GM23338 (cell line): ENCODE results near the gene PIRT.

ENCODE experiments used
- CREB1 ChIP-seq: fragments of 250-450 bp; sonication (Bioruptor Pico); IDR thresholded peaks from 2 replicates; pipeline ENCODE4 v1.5.0; 2020; ENCODE audit warnings: low read depth, mild to moderate bottlenecking, moderate library complexity
- EZH2 ChIP-seq: fragments of 200-600 bp; sonication (generic); IDR thresholded peaks from one replicate; pipeline ENCODE4 v1.8.0; 2017; ENCODE audit warnings: antibody characterized with exemption, mild to moderate bottlenecking, low read depth; ENCODE audit not compliant: unreplicated experiment
- EZH2phosphoT487 ChIP-seq: fragments of 200-600 bp; sonication (generic); IDR thresholded peaks from one replicate; pipeline ENCODE4 v1.8.1; 2018; ENCODE audit warnings: antibody characterized with exemption; ENCODE audit not compliant: unreplicated experiment
- JUNB ChIP-seq: IDR thresholded peaks from one replicate; pipeline ENCODE4 v1.6.1; 2016; ENCODE audit warnings: antibody characterized with exemption; ENCODE audit not compliant: unreplicated experiment
- NANOG ChIP-seq: IDR thresholded peaks from 2 replicates; pipeline ENCODE4 v1.6.1; 2016; ENCODE audit warnings: antibody characterized with exemption, borderline replicate concordance
- POLR2AphosphoS5 ChIP-seq: IDR thresholded peaks from 2 replicates; pipeline ENCODE4 v1.6.1; 2016; ENCODE audit warnings: antibody characterized with exemption, low read depth
- ZNF114 ChIP-seq: fragments of 250-450 bp; sonication (Bioruptor Pico); IDR thresholded peaks from 2 replicates; pipeline ENCODE4 v1.5.0; 2020; ENCODE audit warnings: mild to moderate bottlenecking, moderate library complexity
- TF ChIP-seq, protein P1 (sequence below), 2 experiments: fragments of 200-600 bp in 1 of 2; sonication (generic) in 1 of 2; conservative IDR thresholded peaks; 2 replicates each; pipeline versions ENCODE4 v1.5.1 to v1.6.1; 2016 to 2017; ENCODE audit warnings: antibody characterized with exemption in 2 of 2, low read depth in 2 of 2, mild to moderate bottlenecking in 2 of 2, moderate library complexity in 1 of 2
- TF ChIP-seq, protein P2 (sequence below): IDR thresholded peaks from one replicate; pipeline ENCODE4 v1.6.1; 2018; ENCODE audit warnings: antibody characterized with exemption; ENCODE audit not compliant: unreplicated experiment
- TF ChIP-seq, protein P3 (sequence below): fragments of 250-450 bp; sonication (Bioruptor Pico); IDR thresholded peaks from 2 replicates; pipeline ENCODE4 v1.5.0; 2020; ENCODE audit warnings: mild to moderate bottlenecking, moderate library complexity
- TF ChIP-seq, protein P4 (sequence below): IDR thresholded peaks from 2 replicates; pipeline ENCODE4 v1.6.1; 2016; ENCODE audit warnings: antibody characterized with exemption

DNA sequence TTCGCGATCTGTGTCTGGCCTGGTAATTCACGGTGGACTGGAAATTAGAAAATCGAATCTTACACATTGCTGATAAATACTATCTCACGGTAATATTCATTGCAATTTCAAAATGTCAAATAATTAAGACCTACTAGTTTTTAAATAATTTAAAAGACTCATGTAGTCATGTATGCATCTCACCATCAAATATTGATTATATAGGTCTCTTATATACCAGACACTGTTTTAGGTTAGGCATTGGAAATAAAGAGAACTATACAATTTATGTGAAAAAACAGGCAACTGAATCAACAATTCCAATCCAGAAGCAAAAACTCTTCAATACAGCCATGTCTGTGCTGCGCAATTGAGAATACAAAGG, 7.5 kb upstream of the PIRT start:
- TF ChIP-seq, protein P1, sequence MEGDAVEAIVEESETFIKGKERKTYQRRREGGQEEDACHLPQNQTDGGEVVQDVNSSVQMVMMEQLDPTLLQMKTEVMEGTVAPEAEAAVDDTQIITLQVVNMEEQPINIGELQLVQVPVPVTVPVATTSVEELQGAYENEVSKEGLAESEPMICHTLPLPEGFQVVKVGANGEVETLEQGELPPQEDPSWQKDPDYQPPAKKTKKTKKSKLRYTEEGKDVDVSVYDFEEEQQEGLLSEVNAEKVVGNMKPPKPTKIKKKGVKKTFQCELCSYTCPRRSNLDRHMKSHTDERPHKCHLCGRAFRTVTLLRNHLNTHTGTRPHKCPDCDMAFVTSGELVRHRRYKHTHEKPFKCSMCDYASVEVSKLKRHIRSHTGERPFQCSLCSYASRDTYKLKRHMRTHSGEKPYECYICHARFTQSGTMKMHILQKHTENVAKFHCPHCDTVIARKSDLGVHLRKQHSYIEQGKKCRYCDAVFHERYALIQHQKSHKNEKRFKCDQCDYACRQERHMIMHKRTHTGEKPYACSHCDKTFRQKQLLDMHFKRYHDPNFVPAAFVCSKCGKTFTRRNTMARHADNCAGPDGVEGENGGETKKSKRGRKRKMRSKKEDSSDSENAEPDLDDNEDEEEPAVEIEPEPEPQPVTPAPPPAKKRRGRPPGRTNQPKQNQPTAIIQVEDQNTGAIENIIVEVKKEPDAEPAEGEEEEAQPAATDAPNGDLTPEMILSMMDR (conservative IDR thresholded peaks at IDR 0.05; ENCODE audit: low read depth in 2 of 2), result no peak
- TF ChIP-seq POLR2AphosphoS5 (no peak), EZH2phosphoT487 (no peak), EZH2 (no peak), NANOG (no peak), CREB1 (CRISPR knock-in tag) (no peak), JUNB (no peak), ZNF114 (CRISPR knock-in tag) (no peak)
- TF ChIP-seq, protein P2, sequence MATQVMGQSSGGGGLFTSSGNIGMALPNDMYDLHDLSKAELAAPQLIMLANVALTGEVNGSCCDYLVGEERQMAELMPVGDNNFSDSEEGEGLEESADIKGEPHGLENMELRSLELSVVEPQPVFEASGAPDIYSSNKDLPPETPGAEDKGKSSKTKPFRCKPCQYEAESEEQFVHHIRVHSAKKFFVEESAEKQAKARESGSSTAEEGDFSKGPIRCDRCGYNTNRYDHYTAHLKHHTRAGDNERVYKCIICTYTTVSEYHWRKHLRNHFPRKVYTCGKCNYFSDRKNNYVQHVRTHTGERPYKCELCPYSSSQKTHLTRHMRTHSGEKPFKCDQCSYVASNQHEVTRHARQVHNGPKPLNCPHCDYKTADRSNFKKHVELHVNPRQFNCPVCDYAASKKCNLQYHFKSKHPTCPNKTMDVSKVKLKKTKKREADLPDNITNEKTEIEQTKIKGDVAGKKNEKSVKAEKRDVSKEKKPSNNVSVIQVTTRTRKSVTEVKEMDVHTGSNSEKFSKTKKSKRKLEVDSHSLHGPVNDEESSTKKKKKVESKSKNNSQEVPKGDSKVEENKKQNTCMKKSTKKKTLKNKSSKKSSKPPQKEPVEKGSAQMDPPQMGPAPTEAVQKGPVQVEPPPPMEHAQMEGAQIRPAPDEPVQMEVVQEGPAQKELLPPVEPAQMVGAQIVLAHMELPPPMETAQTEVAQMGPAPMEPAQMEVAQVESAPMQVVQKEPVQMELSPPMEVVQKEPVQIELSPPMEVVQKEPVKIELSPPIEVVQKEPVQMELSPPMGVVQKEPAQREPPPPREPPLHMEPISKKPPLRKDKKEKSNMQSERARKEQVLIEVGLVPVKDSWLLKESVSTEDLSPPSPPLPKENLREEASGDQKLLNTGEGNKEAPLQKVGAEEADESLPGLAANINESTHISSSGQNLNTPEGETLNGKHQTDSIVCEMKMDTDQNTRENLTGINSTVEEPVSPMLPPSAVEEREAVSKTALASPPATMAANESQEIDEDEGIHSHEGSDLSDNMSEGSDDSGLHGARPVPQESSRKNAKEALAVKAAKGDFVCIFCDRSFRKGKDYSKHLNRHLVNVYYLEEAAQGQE, result no peak
- TF ChIP-seq, protein P3, sequence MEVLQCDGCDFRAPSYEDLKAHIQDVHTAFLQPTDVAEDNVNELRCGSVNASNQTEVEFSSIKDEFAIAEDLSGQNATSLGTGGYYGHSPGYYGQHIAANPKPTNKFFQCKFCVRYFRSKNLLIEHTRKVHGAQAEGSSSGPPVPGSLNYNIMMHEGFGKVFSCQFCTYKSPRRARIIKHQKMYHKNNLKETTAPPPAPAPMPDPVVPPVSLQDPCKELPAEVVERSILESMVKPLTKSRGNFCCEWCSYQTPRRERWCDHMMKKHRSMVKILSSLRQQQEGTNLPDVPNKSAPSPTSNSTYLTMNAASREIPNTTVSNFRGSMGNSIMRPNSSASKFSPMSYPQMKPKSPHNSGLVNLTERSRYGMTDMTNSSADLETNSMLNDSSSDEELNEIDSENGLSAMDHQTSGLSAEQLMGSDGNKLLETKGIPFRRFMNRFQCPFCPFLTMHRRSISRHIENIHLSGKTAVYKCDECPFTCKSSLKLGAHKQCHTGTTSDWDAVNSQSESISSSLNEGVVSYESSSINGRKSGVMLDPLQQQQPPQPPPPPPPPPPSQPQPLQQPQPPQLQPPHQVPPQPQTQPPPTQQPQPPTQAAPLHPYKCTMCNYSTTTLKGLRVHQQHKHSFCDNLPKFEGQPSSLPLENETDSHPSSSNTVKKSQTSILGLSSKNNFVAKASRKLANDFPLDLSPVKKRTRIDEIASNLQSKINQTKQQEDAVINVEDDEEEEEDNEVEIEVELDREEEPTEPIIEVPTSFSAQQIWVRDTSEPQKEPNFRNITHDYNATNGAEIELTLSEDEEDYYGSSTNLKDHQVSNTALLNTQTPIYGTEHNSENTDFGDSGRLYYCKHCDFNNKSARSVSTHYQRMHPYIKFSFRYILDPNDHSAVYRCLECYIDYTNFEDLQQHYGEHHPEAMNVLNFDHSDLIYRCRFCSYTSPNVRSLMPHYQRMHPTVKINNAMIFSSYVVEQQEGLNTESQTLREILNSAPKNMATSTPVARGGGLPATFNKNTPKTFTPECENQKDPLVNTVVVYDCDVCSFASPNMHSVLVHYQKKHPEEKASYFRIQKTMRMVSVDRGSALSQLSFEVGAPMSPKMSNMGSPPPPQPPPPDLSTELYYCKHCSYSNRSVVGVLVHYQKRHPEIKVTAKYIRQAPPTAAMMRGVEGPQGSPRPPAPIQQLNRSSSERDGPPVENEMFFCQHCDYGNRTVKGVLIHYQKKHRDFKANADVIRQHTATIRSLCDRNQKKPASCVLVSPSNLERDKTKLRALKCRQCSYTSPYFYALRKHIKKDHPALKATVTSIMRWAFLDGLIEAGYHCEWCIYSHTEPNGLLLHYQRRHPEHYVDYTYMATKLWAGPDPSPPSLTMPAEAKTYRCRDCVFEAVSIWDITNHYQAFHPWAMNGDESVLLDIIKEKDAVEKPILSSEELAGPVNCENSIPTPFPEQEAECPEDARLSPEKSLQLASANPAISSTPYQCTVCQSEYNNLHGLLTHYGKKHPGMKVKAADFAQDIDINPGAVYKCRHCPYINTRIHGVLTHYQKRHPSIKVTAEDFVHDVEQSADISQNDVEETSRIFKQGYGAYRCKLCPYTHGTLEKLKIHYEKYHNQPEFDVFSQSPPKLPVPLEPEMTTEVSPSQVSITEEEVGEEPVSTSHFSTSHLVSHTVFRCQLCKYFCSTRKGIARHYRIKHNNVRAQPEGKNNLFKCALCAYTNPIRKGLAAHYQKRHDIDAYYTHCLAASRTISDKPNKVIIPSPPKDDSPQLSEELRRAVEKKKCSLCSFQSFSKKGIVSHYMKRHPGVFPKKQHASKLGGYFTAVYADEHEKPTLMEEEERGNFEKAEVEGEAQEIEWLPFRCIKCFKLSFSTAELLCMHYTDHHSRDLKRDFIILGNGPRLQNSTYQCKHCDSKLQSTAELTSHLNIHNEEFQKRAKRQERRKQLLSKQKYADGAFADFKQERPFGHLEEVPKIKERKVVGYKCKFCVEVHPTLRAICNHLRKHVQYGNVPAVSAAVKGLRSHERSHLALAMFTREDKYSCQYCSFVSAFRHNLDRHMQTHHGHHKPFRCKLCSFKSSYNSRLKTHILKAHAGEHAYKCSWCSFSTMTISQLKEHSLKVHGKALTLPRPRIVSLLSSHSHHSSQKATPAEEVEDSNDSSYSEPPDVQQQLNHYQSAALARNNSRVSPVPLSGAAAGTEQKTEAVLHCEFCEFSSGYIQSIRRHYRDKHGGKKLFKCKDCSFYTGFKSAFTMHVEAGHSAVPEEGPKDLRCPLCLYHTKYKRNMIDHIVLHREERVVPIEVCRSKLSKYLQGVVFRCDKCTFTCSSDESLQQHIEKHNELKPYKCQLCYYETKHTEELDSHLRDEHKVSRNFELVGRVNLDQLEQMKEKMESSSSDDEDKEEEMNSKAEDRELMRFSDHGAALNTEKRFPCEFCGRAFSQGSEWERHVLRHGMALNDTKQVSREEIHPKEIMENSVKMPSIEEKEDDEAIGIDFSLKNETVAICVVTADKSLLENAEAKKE (CRISPR knock-in tag), result no peak
- TF ChIP-seq, protein P4, sequence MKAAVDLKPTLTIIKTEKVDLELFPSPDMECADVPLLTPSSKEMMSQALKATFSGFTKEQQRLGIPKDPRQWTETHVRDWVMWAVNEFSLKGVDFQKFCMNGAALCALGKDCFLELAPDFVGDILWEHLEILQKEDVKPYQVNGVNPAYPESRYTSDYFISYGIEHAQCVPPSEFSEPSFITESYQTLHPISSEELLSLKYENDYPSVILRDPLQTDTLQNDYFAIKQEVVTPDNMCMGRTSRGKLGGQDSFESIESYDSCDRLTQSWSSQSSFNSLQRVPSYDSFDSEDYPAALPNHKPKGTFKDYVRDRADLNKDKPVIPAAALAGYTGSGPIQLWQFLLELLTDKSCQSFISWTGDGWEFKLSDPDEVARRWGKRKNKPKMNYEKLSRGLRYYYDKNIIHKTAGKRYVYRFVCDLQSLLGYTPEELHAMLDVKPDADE, result no peak
